Spleen (tissue), 7 donors: Measurements from ENCODE around the gene TPM1.

Source experiments
- CTCF ChIP-seq, 11 experiments: fragments of 200-600 bp in 7 of 11; fragments of 450-650 bp in 4 of 11; sonication (generic) in 4 of 11; IDR thresholded peaks in 8 of 11; conservative IDR thresholded peaks in 3 of 11; 1 replicate in 7 of 11; 2 replicates in 4 of 11; pipeline versions ENCODE4 v1.4.0 to v1.8.0; 2016 to 2021; ENCODE audit warnings: antibody characterized with exemption in 11 of 11, inconsistent platforms in 4 of 11, mild to moderate bottlenecking in 1 of 11
- POLR2A ChIP-seq, 3 donors: fragments of 450-650 bp; IDR thresholded peaks; one replicate each; pipeline ENCODE4 v1.5.1; 2017; ENCODE audit warnings: antibody characterized with exemption in 3 of 3, mild to moderate bottlenecking in 1 of 3
- POLR2AphosphoS5 ChIP-seq, 3 donors: sonication (generic); formaldehyde crosslinking; IDR thresholded peaks; one replicate each; pipeline ENCODE4 v1.5.1; 2017; ENCODE audit warnings: antibody characterized with exemption in 3 of 3
- donor health status: DM: no; HTN: no; CAD: no; lungs with moderate emphysema.
- donor health status: DM: no; HTN: no; CAD: no.
- donor health status: DM: no; HTN: no; CAD: no.

- no peak for TF ChIP-seq CTCF (IDR thresholded peaks at IDR 0.05 in 8 of 11, conservative IDR thresholded peaks at IDR 0.05 in 3 of 11)
- TF ChIP-seq POLR2A (IDR thresholded peaks at IDR 0.05): no peak
- TF ChIP-seq POLR2AphosphoS5 (IDR thresholded peaks at IDR 0.05): no peak
Observed at GRCh38 chr15:63066272-63066671, 23.7 kb downstream of the TPM1 start.
